Left forelimb (tissue), 1 donor: ENCODE data around the gene DUSP2.

Source experiments
- DNase-seq: peaks from one replicate; pipeline ENCODE4 v3.0.0-alpha.2; 2018; ENCODE audit warnings: low spot score

Gene DUSP2

GRCh38 chr2:96114903-96115581 is 30.2 kb downstream of the DUSP2 start:
- DNase-seq = no peak

DNA sequence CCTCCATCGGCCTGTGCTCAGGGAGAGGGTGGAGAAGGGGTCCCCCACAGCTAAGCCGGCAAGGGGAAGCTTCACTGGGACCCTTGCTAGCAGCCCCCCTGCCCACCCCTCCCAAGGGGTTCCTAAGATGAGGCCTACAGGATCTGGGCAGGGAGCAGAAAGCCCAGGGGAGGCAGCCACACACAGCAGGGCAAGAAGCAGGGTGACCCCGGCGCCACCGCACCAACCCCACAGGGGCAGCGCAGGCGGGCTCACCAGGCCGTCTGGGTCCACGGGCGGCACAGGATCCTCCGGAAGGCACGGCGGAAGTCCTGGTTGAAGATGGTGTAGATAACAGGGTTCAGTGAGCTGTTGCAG is 30.7 kb downstream of the DUSP2 start:
- DNase-seq = no peak

- no peak for DNase-seq
These were observed 31.3 kb downstream of the DUSP2 start for GRCh38 chr2:96113951-96114350.

DNA sequence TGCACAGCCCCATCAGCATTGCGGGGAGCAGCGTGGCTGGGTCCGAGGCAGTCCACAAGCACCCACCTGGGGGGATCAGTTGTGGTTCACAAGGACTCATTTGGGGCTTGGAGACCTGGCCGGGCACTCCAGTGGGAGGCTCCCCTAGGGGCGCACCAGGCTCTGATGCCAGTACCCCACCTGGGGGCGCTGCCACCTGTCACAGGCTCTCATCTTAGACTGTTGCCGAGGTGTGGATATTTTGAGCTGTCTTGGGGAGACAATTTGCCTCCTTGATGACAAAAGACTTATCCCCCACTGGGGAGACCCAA is 31.9 kb downstream of the DUSP2 start:
- no peak for DNase-seq

- no peak for DNase-seq
These were observed 32.5 kb downstream of the DUSP2 start for GRCh38 chr2:96112501-96113366.

GRCh38 chr2:96111823-96112500 is 33.3 kb downstream of the DUSP2 start:
- no peak for DNase-seq

DNA sequence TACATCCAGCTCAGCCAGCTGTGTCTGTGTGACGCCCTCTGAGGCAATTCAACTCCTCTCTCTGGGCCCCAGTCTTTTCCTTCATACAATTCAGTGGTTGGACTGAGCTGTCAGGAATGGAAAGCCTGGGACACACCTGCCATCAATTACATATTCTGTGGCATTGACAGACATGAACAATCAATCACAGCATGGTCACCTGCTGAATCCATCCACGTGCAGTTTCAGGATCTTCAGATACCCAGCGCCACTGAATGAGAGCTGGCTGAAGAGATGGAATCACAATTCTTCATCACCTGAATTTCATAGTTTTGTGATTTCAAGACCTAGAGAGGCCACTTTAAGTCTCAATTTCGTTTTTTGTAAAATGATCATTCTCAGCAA is 34.0 kb downstream of the DUSP2 start:
- DNase-seq = no peak

DNA sequence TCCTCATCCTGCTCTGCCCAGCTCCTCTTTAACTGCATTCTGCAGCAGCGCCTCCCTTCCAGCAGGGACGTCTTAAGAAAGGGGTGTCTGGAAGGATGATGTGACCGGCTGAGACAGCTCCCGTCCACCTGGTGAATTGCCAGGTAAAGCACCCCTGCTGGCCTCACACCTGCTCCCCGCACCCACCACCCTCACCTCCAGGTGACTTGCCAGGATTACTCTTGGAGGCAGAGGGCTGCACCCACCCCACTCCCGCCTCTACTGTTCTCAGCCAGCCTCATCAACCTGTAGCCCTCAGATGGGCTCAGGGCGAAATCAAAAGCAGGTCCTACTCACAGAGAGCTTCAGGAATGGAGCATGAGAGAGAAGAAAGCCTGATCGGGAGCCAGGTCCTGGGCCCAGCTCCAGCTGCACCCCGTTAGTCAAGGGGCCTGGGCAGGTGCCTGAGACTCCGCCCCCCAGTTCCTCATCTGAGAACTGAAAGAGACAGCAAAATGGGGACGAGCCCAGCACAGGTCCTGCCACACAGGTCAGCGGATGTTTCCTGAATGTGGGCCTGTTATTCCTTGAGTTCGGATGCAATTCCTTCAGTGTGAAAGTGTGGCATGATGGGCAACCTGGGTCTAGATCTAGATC is 34.5 kb downstream of the DUSP2 start:
- DNase-seq = no peak

DNA sequence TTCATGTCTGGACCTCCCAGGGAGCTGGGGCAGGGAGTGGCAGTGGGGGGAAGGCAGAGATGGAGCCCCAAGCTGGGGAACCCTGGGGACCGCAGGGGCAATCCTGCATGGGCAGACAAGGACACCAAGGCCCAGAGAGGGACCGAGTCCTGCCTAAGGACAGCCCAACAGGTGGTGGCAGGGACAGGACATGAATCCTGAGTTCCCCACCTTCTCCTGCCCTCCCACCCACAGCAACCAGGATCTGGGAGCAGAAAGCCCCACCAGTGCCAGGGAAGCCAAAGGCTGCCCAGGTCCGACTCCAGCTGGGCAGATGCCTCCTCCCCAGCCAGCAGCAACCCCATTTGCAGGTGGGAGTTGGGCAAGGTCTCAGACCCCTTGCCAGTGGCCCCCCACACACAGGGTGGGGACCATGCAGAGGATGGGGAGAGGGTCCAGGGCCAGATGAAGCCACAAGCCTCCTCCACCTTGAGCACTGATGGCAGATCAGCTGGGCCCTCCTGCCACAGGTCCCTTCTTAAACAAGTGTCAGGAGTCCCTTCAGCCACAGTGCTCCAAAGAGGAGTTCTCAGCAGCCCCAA is 35.2 kb downstream of the DUSP2 start:
- no peak for DNase-seq

- no peak for DNase-seq
These were observed 35.9 kb downstream of the DUSP2 start for GRCh38 chr2:96109361-96109680.

DNA sequence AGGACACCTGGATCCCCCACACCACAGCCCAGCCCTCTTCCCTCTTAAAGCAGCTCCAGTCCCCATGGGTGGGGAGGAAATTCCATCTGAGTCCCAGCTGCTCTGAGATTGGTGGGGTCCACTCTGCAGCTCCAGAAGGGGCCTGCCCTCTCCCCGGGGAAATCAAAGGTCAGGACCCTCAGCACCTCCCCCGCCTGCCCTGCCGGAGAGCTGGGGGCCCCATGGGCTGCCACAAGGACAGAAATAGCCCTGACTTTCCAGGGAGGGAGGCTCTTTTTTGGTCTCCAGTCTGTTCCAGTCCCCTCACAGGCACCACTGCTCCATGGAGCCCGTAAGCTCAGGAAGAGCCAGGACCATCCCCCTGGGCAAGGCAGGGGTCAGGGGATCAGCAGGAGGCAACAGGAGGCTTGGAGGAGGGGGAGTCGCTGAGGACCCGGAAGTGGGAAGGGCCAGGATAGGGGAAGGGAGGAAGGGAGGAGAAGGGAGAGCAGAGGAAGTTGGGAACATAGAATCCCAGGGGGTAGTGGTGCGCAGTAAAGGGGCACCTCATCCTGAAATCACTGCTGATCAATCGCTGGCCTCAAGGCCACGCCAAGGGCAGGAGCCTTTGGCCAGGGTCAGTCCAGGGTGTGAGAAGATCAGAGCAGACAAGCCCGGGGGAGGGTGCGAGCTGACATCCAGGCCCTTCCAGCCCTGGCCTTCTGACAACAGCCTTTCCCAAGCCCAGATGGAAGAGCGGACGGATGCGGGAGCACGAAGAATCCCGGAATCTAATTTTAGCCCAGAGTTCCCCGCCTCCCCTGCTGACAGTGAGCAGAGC is 36.5 kb downstream of the DUSP2 start:
- DNase-seq = peak; percentile 65

GRCh38 chr2:96108151-96108540 is 37.1 kb downstream of the DUSP2 start:
- DNase-seq = no peak

DNA sequence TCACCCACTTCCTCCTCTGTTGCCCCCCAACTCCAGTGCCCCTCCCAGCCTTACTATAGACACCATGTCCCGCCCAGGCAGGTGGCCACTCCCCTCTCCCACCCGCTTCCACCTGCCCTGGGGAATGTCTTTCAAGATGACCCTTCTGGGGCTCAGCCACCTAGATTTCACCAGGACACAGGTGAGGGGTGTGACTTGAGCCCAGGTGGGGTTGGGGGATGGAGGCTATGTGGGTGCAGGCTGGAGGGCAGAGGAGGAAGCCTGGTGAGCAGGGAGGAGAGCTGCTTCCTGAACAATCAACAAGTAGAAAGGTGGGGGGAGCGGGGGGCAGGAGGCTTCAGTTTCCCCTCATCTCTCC is 37.6 kb downstream of the DUSP2 start:
- peak; percentile 45 for DNase-seq

DNA sequence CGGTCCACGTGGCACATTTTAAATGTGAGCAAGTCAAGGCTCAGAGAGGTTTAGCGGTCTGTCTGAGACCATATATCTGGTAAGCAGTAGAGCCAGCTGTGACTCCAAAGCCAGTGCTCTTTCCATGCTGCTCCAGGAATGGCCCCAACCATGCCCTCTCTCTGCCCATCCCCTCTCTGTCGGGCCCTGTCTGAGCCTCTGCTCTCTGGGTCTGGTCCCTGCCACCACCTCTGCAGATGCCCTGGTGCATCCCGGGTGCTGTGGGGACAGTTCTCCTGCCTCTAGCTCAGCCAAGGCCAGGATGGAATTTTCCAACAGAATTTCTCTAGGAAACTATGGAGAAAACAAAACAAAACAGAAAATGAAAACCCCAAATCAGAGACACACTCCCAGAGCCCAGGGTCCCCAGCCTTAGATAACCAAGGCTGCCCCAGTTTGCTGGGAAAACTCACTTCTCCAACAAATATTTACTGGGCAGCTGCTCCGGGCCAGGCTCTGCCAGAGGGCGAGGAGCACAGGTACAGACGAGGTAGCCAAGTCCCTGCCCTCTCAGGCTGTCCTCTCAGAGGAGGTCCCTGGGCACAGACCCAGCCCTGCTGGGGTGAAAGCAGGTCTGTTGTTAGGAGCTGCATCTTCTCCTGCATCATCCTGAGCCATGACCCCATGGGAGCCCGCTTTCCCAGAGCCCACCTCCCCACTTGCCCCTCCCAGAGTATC is 38.1 kb downstream of the DUSP2 start:
- DNase-seq = peak; percentile 56

- DNase-seq = peak; percentile 61
These were observed 39.1 kb downstream of the DUSP2 start for GRCh38 chr2:96105994-96106715.

- peak; percentile 8 for DNase-seq
These were observed 39.9 kb downstream of the DUSP2 start for GRCh38 chr2:96105152-96105915.

- DNase-seq = no peak
These were observed 40.8 kb downstream of the DUSP2 start for GRCh38 chr2:96104487-96104861.

DNA sequence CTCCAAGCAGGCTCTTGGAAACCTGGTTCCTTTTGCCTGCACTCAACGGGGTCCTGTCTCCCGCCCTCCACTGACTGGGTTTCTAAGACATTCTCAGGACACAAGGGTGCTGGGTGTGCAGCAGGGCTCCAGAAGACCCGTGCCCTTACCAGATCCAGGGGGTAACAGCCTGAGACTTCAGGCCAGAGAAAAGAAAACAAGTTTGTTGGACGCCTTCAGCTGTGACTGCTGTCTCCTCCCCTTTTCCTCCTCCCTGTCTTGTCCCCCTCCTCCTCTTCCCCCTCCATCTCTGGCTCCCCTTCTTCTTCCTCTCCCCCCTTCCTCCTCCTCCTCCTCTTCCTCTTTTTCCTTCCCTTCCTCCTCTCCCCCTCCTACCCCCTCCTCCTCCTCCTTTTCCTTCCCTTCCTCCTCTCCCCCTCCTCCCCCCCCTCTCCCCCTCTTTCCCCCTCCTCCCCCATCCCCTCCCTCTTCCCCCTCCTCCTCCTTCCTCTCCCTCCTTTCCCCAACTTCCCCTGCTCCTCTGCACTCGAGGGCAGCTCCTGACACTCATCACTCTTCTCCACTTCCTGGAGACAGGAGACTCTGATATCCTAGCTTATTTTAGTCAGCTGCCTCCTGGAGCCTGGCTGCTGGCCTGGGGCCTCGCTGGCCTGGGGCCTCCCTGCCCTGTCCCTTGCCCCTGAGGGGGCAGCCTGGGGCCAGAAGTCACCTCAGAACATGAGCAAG is 41.3 kb downstream of the DUSP2 start:
- DNase-seq = peak; percentile 37

- peak; percentile 63 for DNase-seq
These were observed 42.0 kb downstream of the DUSP2 start for GRCh38 chr2:96103187-96103601.
